ENCODE data around the gene GYS2.
"Not testable (repeated sequence)": the region's sequence is repeated elsewhere in the genome, so short reads cannot be mapped to it uniquely, and the experiment has no call there.

Gene GYS2

DNA sequence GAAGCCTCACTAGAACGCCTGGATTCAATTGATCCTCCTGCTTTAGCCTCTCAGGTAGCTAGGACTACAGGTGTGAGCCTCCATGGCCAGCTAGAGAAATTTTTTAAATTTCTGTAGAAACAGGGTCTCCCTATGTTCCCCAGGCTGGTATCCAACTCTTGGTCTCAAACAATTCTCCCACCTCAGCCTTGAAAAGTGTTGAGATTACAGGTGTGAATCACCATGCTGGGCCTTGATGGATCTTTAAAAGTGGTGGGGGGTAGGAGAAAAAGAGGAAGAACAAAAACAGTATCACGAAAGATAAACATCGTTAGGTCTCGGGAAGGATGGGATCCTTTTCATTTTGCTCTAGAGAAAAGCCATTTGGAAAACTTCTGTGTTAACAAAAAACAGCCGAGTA is 4.5 kb downstream of the GYS2 start:
- DNase-seq (ENCODE audit: low spot score), result no peak

DNA sequence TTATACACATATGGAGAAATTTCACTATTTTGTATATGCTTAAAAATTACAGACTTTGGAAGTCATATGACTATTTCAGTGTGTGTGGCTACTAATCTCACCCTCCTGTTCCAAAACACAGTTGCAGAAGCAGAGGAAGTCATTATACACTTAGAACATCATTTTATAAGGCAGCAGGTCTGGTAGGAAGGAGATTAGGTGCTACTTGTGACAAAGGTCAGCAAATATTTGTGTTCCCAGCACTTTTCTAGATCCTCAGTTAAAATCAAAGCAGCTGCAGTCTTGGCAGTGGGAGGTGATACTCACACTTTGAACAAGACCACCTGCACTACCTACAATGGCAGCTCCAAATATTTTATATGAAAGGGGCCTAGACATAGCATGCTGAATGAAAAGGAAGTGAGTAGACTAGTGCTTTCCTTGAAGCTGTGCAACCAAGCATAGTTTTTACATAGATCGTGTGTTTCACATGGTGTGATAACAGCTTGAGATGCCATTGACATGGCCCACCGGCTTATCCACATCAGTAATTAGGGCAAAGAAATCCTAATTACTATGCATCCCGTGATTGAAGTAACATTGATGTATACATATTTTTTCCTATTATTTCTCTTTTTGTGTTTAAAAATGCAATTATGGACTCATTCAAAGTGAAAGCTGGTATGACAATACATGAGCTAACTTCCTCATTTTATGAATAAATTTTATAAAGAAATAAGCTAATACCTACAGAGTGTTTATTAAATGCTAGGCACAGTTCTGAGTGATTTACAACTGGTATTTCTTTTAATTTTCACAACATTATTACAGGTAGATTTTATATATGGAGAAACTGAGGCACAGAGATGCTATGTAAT is 5.3 kb downstream of the GYS2 start:
- DNase-seq (ENCODE audit: low spot score), result no peak

DNA sequence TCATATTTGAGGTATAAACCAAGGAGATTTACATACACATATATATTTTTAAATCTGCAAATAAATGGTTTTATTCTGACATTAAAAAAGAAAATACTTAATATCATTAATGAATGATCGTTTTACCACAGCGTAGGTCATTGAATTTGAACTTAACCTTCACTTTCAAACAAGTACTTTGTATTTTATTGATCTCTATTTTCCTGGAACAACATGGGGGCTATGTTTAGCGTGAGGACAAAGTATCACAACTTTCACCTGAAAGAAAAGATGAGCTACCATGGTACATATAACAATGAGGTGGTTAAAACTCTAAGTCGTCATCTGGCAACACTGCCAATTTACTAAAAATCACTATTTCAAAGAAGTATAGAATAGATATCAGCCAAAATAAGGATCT is 6.0 kb downstream of the GYS2 start:
- DNase-seq (ENCODE audit: low spot score), result no peak

DNA sequence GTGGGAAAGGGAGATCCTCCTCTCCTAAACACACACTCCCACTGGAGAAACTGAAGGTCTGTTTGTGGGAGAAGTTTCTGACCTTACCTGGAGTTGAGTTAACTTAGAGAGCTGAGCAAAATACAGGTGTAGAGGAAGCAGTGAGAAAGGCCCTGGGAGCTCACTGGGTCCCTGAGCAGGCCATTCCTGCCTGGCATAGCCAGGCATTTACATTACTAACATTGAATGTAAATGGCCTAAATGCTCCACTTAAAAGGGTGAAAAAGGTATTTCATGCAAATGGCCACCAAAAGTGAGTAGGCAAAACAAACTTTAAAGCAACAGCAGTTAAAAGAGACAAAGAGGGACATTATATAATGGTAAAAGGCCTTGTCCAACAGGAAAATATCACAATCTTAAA is 9.3 kb downstream of the GYS2 start:
- not testable (repeated sequence) for DNase-seq (ENCODE audit: low spot score)

DNA sequence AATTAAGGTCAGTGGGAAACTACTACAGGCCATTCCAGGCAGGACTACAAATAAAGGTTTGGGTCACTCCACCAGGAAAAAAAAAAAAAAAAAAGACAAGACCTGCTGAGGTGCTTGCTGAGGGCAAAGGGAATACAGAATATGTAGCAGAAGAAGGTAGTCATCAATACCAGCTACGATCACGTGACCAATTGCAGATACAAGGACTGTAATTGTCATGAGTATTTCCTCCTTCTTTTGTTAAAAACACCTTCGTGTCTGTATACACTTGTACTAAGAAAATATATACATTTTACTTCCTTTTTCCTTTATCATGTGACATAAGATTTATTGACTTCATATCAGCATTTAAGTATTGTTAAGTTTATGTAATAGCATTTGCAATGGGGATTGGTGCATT is 19.2 kb downstream of the GYS2 start:
- DNase-seq (ENCODE audit: low spot score), result no peak

DNA sequence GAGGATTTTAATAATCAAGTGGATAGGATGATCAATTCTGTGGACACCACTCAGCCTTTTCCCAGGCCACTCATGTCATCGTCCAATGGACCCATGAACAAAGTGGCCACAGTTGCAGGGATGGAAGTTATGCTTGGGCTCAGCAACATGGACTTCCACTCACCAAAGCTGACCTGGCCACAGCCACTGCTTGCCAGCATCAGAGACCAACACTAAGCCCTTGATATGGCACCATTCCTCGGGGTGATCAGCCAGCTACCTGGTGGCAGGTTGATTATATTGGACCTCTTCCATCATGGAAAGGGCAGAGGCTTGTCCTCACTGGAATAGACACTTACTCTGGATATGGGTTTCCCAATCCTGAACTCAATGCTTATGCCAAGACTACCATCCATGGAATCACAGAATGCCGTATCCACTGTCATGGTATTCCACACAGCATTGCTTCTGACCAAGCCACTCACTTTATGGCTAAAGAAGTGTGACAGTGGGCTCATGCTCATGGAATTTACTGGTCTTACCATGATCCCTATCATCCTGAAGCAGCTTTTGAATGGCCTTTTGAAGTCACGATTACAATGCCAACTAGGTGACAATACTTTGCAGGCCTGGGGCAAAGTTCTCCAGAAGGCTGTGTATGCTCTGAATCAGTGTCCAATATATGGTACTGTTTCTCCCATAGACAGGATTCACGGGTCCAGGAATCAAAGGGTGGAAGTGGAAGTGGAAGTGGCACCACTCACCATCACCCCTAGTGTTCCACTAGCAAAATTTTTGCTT is 20.1 kb downstream of the GYS2 start:
- DNase-seq (ENCODE audit: low spot score), result not testable (repeated sequence)

DNA sequence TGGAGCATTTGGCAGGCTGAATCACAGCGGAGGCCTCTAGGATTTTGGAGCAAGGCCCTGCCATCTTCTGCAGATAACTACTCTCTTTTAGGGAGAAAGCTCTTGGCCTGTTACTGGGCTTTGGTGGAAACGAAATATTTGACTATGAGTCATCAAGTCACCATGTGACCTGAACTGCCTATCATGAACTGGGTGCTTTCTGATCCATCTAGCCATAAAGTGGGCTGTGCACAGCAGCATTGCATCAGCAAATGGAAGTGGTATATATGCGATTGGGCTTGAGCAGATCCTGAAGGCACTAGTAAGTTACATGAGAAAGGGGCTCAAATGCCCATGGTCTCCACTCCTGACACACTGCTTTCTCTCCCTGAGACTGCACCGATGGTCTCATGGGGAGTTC is 21.1 kb downstream of the GYS2 start:
- DNase-seq (ENCODE audit: low spot score), result no peak

DNA sequence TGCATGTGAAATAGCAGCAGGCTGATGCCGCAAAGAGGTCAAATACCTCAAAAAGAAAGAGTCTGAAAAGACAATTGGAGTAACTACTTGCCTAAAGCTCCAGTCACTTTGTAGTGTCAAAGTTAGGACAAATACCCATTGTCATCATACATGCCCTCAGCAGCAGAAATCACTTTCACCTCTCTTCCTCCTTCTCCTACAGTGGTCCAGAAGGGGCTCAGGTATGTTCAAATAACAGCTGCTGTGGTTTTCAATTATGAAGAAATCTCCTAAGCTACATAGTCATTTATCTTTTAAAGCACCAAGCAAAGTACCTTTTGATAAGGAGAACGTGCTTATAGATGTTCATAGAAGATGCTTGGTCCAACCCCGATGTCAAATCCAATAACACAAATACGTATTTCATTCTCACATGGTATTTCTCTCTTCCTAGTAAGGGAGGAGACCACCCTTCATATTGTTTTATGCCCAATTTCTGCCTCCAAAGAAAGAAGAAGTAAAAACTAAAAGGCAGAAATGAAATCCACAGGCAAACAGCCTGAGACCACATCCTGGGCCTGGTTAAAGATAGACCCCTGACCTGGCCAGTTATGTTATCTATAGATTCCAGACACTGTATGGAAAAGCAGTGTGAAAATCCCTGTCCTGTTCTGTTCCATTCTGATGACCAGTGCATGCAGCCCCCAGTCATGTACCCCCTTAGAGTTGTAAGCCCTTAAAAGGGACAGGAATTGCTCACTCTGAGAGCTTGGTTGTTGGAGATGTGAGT is 23.7 kb downstream of the GYS2 start:
- DNase-seq (ENCODE audit: low spot score), result no peak

DNA sequence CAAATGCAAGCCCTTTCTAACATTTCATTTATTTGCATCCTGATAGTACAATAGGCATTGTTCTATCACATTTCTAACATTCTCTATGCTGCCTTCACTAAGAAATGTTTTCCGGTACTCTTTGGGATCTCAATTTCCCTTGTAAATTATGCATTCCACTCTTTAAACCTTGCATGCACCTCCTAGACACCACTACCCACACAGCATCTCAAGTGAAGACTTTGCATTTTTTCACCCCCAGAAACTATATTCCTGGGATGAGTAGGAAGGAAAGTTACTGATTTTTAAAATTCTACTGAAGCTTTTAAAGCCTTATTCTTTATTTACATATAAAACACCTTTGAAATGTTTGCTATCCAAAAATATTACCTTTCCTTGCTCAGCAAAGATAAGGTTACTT is 27.1 kb downstream of the GYS2 start:
- DNase-seq (ENCODE audit: low spot score), result no peak

DNA sequence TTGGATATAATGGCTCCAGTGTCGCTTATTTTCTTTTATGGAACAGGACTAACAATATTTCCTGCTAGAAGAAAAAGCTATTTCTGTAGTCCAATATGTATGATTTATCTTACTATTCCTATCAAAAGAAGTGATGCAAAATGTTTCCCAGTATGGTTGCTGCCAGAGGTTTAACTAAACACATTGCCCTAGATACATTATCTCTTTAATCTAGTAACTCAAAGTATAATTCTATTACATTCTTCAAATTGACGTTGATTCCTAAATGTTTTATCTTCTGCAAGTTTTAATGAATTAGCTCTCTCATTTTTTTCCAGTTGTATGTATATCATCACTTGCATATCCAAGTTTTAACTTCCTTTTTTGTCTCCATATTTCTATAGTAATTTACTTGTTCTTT is 28.2 kb downstream of the GYS2 start:
- DNase-seq (ENCODE audit: low spot score), result no peak

DNA sequence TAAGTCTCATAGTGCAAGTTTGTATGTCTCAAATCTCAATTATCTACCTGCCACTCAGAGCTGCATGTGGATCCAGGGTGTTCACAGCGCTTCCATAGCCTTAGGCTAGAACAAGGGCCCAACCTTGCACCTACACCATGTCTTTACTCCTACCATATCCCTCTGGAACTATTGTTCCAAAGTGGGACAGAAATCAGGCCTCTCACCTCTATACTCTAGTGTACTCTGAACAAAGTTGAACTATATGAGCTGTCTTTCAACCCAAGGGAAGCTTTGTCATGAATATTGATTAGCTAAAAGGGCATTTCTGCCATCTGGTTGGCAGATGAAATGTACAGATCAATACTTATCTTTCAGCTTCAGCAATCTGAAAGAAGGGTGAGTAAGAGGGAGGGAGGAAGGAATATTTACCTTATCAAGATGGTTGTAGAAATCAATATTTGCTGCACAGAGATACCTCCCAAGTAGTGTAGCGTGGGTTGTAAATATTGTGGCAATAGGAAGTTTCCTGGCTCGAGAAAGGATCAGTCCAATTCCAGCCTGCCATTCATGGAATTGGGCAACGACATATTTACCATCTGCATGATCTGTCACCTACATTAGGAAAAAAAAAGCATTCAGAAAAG is 30.8 kb downstream of the GYS2 start:
- no peak for DNase-seq (ENCODE audit: low spot score)

DNA sequence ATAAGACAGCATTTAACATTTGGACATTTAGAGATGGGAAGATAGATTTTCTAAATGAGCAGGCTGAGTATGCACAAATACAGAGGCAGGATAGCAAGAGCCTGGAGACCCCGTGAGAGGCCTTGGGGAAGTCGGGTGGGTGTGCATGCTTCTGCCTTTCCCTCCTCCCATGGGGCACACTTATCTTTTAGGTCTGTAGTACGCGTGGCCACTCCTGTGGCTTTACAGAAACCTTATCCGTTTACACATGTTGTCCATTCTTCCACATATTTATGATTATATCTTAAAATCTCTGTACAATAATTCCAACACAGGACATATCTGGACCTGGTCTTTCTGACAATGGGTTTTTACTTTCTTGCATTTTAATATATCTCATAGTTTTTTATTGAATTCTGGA is 33.6 kb downstream of the GYS2 start:
- no peak for DNase-seq (ENCODE audit: low spot score)

DNA sequence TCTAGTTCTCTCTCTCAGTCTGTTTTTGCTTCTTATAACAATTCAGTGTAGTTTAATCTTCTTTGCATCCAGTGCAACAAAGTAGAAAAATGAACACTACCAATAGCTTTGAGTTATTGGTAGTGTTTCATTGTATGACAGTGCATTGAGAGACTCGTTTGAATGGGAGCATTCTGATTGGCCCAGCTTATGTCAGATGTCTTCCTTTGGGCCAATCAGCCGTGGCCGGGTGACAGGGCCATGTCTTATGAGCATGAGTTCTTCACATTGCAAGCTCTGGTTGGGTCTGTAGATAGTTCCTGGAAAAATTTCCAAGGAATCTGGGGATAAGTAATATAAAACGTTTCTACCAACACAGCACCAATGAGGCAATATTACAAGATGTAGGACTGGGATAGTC is 36.5 kb downstream of the GYS2 start:
- DNase-seq (ENCODE audit: low spot score), result no peak

DNA sequence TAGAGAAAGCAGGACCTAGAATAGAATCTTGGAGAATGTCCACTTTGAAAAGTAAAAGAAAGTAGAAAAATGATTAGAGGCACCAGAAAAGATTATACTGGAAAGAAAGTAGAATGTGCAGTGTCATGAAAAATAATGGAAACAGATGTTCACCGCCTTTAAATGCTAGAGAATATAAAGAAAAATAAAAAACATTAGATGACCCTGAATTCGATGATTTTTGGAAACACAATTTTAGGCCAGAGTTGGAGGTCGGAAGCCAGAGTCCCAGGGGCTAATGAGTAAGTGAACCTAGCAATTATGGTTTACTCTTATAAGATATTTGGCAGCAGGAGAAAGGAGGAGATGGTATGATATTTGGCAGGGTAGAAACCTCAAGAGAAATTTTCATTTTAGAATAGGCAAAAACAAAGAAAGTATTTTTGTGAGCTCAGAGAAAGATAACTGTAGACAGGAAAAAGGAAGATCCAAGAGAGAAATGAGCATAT is 37.7 kb downstream of the GYS2 start:
- no peak for DNase-seq (ENCODE audit: low spot score)

DNA sequence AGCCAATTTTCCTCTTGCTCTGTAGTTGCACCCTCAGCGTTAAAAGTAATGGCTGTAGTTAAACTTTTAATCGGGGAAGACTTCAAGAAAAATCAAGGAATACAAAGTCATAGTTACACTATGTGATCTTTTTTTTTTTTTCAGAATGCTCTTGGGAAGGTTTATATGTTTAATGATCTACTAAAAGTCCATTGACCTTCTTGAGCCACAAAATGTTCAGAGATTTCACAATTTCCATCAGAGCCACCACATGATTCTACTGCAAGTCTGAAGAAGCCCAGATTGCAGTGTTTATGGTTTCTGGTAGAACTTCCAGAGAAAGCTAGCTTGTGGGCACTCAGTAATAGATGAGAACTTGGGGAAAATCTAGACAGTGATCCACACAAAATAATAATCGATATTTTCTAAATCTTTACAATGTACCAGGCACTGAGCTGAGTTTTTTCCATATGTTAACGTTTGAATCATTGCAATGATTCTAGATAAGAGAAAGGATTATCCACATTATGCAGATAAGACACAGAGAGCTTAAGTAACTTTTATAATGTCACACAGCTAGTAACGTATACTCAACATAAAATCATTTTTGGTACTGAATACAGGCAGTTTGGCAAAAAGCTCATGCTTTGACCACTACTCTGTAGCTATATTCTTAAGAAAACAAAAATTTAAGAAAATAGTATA is 38.3 kb downstream of the GYS2 start:
- no peak for DNase-seq (ENCODE audit: low spot score)

DNA sequence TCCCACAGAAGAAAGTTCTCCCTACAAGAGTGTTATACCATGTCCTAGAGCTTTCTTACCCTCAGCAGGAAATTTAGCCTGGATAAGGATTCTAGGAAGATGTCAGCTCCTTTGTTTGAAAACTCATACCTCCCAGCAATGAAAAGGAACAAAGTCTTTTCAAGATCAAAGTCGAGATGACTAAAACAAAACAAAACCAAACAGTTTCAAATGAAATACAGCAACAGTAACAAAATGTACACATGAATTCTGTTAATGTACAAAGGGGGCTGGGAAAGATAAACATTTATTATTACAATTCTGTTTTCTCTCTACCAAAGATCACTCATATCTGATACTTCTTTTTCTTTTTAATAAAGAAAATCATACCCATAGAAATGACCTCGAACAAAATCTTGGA is 41.8 kb downstream of the GYS2 start:
- DNase-seq (ENCODE audit: low spot score), result no peak

DNA sequence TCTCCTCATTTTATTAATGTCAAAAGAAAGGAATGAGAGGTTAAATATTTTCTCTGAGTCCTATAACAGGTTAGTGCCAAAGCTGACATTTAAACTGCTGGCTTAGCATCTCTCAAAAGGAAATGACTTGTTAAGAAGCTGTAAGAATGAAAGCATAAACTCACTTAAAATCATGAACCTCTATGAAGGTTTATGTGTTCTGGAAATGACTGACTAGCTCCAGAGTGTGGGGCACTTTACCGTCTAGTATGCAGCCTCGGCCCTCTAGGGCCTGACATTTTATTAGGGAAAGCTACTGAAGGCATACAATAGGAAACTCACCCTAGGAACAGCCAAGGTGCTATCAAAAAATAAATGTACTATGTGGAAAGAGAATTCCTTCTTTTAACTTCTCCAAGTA is 43.5 kb downstream of the GYS2 start:
- DNase-seq (ENCODE audit: low spot score), result no peak

DNA sequence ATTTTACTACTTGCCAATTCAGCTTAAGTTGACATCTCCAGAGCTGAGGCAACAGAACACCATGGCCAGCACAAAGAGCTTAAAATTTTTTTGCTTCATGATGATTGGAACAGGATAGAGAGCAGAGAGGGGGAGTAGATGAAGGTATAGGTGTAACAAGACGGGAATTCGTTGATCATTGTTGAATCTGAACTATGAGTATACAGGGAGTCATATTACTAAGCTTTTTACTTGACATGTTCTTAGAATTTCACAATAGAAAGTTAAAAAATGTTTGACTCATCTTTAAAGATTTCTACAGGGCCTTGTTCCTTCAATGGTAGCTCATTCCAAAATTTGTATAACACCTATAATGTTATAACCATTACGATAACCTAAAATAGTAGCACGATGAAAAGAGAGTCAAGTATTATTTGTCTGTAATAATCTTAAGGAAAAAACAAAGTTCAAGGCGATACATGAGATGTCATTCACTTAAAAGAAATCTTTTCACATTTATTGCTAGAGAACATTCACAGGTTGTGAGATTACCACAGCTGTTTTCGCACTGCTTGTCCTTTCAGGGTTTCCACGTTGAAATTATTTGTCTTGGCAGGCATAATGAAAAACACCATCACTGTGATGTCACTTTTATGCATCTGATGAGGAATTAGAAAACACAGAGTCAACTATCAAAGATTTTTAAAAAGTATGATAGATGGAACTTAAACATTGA is 44.6 kb downstream of the GYS2 start:
- DNase-seq (ENCODE audit: low spot score), result no peak

DNA sequence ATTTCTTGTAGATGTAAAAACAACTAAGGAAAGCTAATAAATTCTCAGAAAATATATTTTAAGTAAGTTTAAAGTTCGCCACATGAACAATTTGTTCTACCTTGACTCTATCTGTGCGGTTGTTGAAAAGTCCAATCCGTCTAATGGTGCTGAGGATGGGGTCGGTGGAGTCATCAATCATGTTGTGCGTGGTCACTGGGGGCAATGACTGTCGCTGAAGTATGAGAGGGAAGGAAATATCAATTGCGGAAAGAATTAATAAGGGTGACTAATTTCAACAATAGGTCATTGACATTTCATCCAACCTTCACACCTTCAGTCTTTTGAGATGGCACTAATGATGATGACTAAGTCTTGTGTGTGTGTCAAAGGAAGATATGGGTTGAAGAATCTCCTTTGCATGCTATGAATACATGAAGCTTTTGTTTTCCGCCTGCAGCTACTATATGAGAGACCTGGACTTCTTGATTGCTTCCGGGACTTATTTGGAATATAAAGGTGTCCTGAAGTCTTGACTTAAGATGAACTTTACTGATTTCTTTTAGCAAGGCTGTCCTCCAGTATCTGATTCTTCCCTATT is 46.5 kb downstream of the GYS2 start:
- DNase-seq (ENCODE audit: low spot score), result no peak

DNA sequence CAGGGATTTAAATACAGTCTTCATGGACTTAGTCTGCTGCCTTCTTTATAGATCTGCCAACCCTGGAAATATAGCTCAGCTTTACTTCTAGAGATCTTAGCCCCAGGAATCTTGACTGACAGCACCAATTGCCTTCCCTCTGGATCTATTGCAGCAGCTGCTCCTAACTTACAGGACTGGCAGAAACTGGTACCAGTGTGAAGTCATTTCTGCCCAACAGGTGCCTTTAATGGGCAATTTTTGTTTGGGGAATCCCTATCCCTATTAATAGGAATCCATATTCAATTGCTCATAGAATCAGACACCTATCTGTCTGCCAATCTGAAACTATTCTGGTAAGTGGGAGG is 51.3 kb downstream of the GYS2 start:
- DNase-seq (ENCODE audit: low spot score), result no peak

Measured in AG08395 (cell line).